Type B pancreatic cell (in vitro differentiated cells): ENCODE results near the gene LANCL2. TPM values are rescaled to one million over a fixed set of nuclear protein-coding genes. Genes with fewer than 3 reads are reported as not detected.
A peak's percentile ranks its signal among the peaks of the same experiment; 100 is the strongest.
"Not testable (repeated sequence)": the region's sequence is repeated elsewhere in the genome, so short reads cannot be mapped to it uniquely, and the experiment has no call there.

ENCODE experiments used
- DNase-seq: peaks from one replicate; pipeline ENCODE4 v3.0.0; 2021; ENCODE audit warnings: mixed read lengths; ENCODE audit not compliant: unreplicated experiment; ENCODE audit errors: extremely low spot score
- H3K27ac Mint-ChIP-seq: 2 replicates; pipeline ENCODE4 v1.8.0; 2021; ENCODE audit warnings: mild to moderate bottlenecking, mixed read lengths
- H3K27me3 Mint-ChIP-seq: 2 replicates; pipeline ENCODE4 v1.8.0; 2021; ENCODE audit warnings: mixed read lengths
- H3K36me3 Mint-ChIP-seq: 2 replicates; pipeline ENCODE4 v1.8.0; 2021; ENCODE audit warnings: mixed read lengths
- H3K4me1 Mint-ChIP-seq: one replicate; pipeline ENCODE4 v1.8.0; 2021; ENCODE audit warnings: mixed read lengths; ENCODE audit not compliant: unreplicated experiment
- H3K4me3 Mint-ChIP-seq: 2 replicates; pipeline ENCODE4 v1.8.0; 2021; ENCODE audit warnings: mild to moderate bottlenecking, mixed read lengths
- H3K9me3 Mint-ChIP-seq: 2 replicates; pipeline ENCODE4 v1.8.0; 2021; ENCODE audit warnings: mixed read lengths
- total RNA-seq: library from RNA; stranded (reverse); gene quantifications from 2 replicates; pipeline ENCODE4 v1.2.1, GENCODE V29; 2021; ENCODE audit warnings: low replicate concordance
- TF ChIP-seq, protein P1 (sequence below): fragments of 200-600 bp; sonication (generic); conservative IDR thresholded peaks from 2 replicates; pipeline ENCODE4 v1.5.0; 2021; ENCODE audit warnings: antibody characterized with exemption, mild to moderate bottlenecking

The LANCL2 gene
- total RNA-seq, 1 donor from 2014 or later = 14.2 TPM

DNA sequence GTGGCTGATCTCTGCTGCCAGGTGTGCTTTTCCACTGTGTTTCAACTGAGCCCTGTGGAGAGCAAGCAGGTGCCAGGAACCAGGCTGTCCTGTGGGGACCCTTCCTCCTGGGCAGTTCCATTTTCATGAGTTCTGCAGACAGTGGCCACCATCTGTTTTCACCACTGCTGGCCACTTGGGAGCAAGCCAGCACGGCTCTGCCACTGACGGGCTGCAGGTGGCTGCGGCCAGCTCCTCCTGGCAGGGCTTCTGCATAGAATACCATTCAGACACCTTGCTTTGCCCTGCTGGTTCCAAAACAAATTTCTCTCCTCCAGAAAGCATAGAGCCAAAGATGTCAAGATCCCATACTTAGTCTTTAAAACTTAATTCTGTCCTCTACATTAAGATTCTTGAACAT lies 48.3 kb downstream of the LANCL2 start:
- TF ChIP-seq, protein P1, sequence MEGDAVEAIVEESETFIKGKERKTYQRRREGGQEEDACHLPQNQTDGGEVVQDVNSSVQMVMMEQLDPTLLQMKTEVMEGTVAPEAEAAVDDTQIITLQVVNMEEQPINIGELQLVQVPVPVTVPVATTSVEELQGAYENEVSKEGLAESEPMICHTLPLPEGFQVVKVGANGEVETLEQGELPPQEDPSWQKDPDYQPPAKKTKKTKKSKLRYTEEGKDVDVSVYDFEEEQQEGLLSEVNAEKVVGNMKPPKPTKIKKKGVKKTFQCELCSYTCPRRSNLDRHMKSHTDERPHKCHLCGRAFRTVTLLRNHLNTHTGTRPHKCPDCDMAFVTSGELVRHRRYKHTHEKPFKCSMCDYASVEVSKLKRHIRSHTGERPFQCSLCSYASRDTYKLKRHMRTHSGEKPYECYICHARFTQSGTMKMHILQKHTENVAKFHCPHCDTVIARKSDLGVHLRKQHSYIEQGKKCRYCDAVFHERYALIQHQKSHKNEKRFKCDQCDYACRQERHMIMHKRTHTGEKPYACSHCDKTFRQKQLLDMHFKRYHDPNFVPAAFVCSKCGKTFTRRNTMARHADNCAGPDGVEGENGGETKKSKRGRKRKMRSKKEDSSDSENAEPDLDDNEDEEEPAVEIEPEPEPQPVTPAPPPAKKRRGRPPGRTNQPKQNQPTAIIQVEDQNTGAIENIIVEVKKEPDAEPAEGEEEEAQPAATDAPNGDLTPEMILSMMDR = no peak
- no peak overlapping the region for H3K4me3 Mint-ChIP-seq
- no peak for DNase-seq
- peaks cover 3% of the 10 kb centered on the region for H3K4me1 Mint-ChIP-seq
- peaks cover 3% of the 10 kb centered on the region for H3K36me3 Mint-ChIP-seq
- H3K27ac Mint-ChIP-seq = no peak overlapping the region
- no peaks in the 10 kb centered on the region for H3K27me3 Mint-ChIP-seq
- no peaks in the 10 kb centered on the region for H3K9me3 Mint-ChIP-seq

DNA sequence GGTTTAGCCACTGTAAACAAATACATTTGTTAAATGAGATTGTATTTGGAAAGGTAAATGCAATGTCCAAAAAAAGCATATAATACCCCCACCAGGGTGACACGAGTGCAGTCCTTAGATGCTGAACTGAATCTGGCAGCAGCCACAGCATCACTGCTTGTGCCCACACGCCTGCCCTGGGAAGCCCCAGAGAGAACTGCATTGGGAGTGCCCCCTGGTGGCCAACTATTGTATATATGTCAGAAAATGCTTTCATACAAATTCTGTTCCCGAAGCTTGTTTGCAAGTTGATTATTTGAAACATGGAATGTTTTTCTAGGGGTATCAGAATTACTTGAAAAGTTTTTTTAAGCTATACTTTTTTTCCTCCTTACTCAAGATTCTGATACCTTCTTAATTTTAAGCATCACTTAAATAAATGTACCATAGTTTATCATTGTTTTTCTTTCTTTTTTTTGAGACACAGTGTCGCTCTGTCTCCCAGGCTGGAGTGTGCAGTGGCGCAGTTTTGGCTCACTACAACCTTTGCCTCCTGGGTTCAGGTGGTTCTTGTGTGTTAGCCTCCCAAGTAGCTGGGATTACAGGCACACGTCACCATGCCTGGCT lies 50.1 kb downstream of the LANCL2 start:
- no peak overlapping the region for H3K27ac Mint-ChIP-seq
- no peaks in the 10 kb centered on the region for H3K27me3 Mint-ChIP-seq
- peaks cover 6% of the 10 kb centered on the region for H3K4me1 Mint-ChIP-seq
- H3K36me3 Mint-ChIP-seq = peaks cover 3% of the 10 kb centered on the region
- TF ChIP-seq, protein P1 = peak; percentile 90
- H3K4me3 Mint-ChIP-seq = no peak overlapping the region
- DNase-seq = peak; percentile 81
- H3K9me3 Mint-ChIP-seq = no peaks in the 10 kb centered on the region

DNA sequence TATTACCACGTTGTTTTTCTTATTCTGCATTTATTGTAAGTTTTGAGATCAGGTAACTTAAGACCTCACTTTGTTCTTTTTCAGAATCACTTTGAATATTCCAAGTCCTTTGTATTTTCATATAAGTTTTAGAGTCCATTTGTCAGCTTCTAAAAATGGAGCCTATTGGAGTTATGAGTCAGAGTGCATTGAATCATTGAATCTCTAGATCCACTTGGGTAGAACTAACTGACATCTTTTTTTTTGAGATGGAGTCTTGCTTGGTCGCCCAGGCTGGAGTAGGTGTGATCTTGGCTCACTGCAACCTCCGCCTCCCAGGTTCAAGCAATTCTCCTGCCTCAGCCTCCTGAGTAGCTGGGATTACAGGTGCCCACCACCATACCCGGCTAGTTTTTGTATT lies 52.3 kb downstream of the LANCL2 start:
- H3K27me3 Mint-ChIP-seq, H3K36me3 Mint-ChIP-seq, H3K4me3 Mint-ChIP-seq, DNase-seq, H3K27ac Mint-ChIP-seq, H3K9me3 Mint-ChIP-seq: not testable (repeated sequence)
- H3K4me1 Mint-ChIP-seq = peaks cover 10% of the 10 kb centered on the region

DNA sequence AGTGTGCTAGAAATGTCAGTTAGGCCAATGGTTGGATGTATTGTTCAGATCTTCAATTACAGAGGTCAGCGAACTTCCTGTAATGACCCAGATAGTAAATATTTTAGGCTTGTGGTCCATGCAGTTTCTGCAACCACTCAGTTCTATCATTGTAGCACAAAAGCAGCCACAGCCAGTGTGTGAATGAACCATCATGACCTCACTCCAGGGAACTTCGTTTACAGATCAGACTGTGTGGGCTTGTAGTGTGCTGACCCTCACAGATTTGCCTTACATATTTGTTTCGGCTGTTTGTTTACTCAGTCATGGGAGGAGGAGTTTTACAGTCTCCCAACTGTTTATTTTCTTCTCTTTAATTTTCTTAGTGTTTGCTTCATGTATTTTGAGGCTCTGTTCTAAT lies 55.4 kb downstream of the LANCL2 start:
- Mint-ChIP-seq H3K4me3 (no peak overlapping the region), H3K27me3 (no peaks in the 10 kb centered on the region), H3K9me3 (no peaks in the 10 kb centered on the region), H3K36me3 (no peaks in the 10 kb centered on the region), H3K4me1 (peaks cover 14% of the 10 kb centered on the region), H3K27ac (no peak overlapping the region)
- DNase-seq = no peak
- TF ChIP-seq, protein P1 = no peak

DNA sequence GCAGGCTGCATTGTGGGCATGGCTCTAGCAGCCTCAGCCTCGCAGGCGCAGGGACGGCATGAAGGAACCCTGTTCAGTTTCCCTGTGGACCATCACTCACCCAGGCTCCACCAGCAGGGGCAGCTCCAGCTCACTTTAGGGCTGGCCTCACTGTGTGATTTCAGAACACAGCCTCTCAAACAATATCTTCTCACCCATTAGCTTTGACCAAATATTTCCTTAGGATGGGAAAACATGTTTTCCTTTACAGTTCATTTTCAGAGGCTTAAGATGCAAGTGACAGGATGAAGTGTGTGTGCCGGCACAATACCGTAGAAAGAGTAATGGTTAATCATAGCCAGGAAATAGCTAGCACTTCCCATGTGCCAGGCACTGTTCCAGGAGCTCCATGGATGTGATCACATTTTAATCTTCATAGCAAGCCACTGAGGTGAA lies 58.2 kb downstream of the LANCL2 start:
- H3K4me1 Mint-ChIP-seq = peaks cover 19% of the 10 kb centered on the region
- H3K4me3 Mint-ChIP-seq = no peak overlapping the region
- no peak overlapping the region for H3K27ac Mint-ChIP-seq
- no peaks in the 10 kb centered on the region for H3K27me3 Mint-ChIP-seq
- TF ChIP-seq, protein P1 = peak; percentile 31
- DNase-seq = no peak
- no peaks in the 10 kb centered on the region for H3K9me3 Mint-ChIP-seq
- peaks cover 7% of the 10 kb centered on the region for H3K36me3 Mint-ChIP-seq

DNA sequence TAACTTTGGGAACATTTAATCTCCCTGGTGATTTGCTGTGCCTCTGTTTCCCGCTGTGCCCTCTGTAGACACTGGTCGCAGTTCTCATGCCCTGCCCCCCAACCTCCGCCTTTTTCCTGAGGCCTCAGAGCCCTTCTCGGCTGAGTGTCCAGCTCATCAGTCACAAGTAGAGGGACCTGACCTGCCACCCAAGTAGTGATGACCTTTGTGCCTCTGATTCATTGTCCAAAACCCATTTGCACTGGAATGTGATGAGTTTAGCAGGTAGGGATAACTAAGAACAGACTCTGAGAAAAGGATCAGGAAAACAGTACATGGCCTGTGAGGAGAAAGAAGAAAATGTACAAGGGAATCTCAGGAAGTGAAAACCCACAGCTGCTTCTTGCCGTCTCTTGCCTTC lies 58.8 kb downstream of the LANCL2 start:
- DNase-seq = no peak
- Mint-ChIP-seq H3K4me1 (peaks cover 19% of the 10 kb centered on the region), H3K9me3 (no peaks in the 10 kb centered on the region), H3K36me3 (peaks cover 7% of the 10 kb centered on the region), H3K27ac (no peak overlapping the region), H3K4me3 (no peak overlapping the region), H3K27me3 (no peaks in the 10 kb centered on the region)
- TF ChIP-seq, protein P1 = no peak
